Mucosa of descending colon (tissue), 3 donors: ENCODE data around the gene OSTM1. TPM values are rescaled to one million over a fixed set of nuclear protein-coding genes. Genes with fewer than 3 reads are reported as not detected.

Experiments used
- ATAC-seq: fragments of 200-7000 bp; cut with Tn5 transposase; one replicate; pipeline ENCODE4 v1.9.1; 2020; ENCODE audit warnings: mild to moderate bottlenecking, moderate library complexity
- DNase-seq, 3 donors: peaks; one replicate each; pipeline ENCODE4 v3.0.0-alpha.2; 2020
- H3K36me3 ChIP-seq: fragments of 200-600 bp; one replicate; pipeline ENCODE4 v1.8.0; 2021; ENCODE audit warnings: low read depth, mild to moderate bottlenecking
- H3K4me1 ChIP-seq: fragments of 200-600 bp; one replicate; pipeline ENCODE4 v1.8.0; 2021; ENCODE audit warnings: low read depth, mild to moderate bottlenecking
- H3K4me3 ChIP-seq: fragments of 200-600 bp; one replicate; pipeline ENCODE4 v1.8.0; 2021; ENCODE audit warnings: mild to moderate bottlenecking
- H3K9me3 ChIP-seq: fragments of 200-600 bp; one replicate; pipeline ENCODE4 v1.8.0; 2021; ENCODE audit warnings: mild to moderate bottlenecking
- intact Hi-C, 2 donors: fragments of 100-400 bp; cut with DNase I in 1 of 2; cut with micrococcal nuclease in 1 of 2; formaldehyde crosslinking; loops; one replicate each; pipeline versions ENCODE4 v1.11.0 to v1.11.1; 2022; cut with DNase I, micrococcal nuclease
- total RNA-seq, 3 donors: library from RNA; stranded (reverse); fragmentation: NEBNext Ultra II Directional in 2 of 3; extraction: Animal tissue kit (Norgen Biotek cat#: 25700) in 2 of 3; gene quantifications; one replicate each; pipeline versions ENCODE4 v1.2.1 to v1.2.4, GENCODE V29; 2021 to 2023
- TF ChIP-seq, protein P1 (sequence below): fragments of 200-600 bp; IDR thresholded peaks from one replicate; pipeline ENCODE4 v1.8.0; 2022; ENCODE audit warnings: antibody characterized with exemption, mild to moderate bottlenecking
- donor health status: DM: no; HTN: no; CAD: no; lungs with moderate emphysema.
- donor health status: DM: no; HTN: no; CAD: no.
- donor health status: DM: no; HTN: yes; CAD: no.

Gene OSTM1
- total RNA-seq, 3 donors from 2014 or later, result 24.6 to 67.5 (median 32.1) TPM

DNA sequence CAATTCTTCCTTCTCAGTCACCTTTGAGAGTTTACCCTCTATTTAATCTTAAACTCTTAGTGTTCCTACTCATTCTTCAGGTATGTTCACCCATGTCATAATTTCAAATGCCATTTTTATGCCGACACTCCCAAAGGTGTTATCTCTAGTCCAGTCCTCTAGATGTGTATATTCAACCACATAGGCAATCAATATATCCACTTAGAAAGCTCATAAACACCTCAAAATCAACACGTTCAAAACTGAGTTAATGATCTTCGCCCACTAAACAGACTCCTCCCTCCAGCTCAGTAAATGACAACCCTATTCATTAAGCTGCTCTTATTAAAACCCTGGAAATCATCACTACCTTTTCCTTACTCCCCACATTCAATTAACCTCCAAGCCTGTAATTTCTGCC, 6.4 kb downstream of the OSTM1 start:
- H3K9me3 ChIP-seq, result no peaks in the 10 kb centered on the region
- TF ChIP-seq, protein P1, sequence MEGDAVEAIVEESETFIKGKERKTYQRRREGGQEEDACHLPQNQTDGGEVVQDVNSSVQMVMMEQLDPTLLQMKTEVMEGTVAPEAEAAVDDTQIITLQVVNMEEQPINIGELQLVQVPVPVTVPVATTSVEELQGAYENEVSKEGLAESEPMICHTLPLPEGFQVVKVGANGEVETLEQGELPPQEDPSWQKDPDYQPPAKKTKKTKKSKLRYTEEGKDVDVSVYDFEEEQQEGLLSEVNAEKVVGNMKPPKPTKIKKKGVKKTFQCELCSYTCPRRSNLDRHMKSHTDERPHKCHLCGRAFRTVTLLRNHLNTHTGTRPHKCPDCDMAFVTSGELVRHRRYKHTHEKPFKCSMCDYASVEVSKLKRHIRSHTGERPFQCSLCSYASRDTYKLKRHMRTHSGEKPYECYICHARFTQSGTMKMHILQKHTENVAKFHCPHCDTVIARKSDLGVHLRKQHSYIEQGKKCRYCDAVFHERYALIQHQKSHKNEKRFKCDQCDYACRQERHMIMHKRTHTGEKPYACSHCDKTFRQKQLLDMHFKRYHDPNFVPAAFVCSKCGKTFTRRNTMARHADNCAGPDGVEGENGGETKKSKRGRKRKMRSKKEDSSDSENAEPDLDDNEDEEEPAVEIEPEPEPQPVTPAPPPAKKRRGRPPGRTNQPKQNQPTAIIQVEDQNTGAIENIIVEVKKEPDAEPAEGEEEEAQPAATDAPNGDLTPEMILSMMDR, result no peak
- DNase-seq (no peak), ATAC-seq (peak; percentile 56)
- peaks cover under 1% of the 10 kb centered on the region for H3K4me1 ChIP-seq
- no peaks in the 10 kb centered on the region for H3K36me3 ChIP-seq
- H3K4me3 ChIP-seq, result no peak overlapping the region
- intact Hi-C loops, result no loop called here

DNA sequence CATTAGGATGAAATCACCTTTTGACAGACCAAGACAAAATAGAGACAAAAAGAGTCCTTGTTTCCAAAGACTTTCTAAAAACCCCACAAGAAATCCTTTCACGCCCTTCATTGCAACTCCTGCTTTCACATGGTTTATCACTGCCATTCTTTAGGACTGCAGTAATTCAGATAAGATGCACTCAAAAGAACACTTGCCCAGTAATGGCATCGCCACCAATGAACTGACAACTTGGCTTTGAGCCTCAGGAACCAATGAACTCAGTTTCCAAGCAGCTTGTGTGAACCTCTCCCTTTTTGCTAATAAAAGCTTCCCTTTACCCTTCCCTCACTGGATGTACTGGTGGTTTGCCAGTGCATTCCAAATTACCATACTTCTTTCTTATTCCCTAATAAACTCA, 21.8 kb downstream of the OSTM1 start:
- DNase-seq (no peak), ATAC-seq (no peak)
- H3K4me1 ChIP-seq, result no peaks in the 10 kb centered on the region
- intact Hi-C loops, result no loop called here
- H3K4me3 ChIP-seq, result no peak overlapping the region
- H3K9me3 ChIP-seq, result no peaks in the 10 kb centered on the region
- no peaks in the 10 kb centered on the region for H3K36me3 ChIP-seq
- TF ChIP-seq, protein P1, result no peak

DNA sequence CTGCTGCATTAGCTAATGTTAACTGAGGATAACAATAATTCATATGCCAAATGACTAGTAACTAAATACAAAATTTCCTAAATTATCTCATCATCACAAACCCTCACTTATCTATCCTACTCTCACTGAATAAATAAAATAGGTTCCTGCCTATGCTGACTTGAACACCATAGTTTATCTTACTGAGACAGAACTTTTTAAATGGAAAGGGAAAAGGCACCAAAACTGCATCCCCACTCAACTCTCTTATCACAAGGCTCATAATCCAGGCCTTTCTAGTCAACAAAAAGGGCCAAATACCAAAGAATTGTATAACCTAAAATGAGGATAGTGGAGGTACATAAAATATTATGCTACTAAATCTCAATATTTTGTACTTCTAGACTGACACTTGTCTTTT, 23.1 kb downstream of the OSTM1 start:
- ATAC-seq (no peak), DNase-seq (no peak)
- Histone ChIP-seq H3K9me3 (no peaks in the 10 kb centered on the region), H3K4me3 (no peak overlapping the region), H3K36me3 (no peaks in the 10 kb centered on the region), H3K4me1 (no peaks in the 10 kb centered on the region)
- intact Hi-C loops, result no loop called here
- TF ChIP-seq, protein P1, result no peak

DNA sequence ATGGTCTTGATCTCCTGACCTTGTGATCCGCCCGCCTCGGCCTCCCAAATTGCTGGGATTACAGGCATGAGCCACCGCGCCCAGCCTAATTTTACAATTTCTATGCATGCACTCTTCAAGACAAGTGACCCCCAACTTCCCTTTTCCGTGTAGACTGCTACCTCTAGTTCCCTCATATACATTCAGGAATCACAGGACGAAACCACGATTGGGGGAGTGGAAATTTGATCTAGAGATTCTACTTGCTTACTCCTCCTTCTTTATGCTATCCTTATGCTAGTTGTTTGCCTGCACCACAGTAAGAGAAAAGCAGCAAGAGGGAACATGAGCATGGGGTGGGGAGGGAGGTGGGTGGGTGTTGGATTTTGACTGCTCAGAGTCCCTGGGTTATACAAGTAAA, 34.9 kb downstream of the OSTM1 start:
- Histone ChIP-seq H3K4me3 (no peak overlapping the region), H3K4me1 (no peaks in the 10 kb centered on the region), H3K9me3 (no peaks in the 10 kb centered on the region), H3K36me3 (no peaks in the 10 kb centered on the region)
- ATAC-seq (no peak), DNase-seq (no peak)
- TF ChIP-seq, protein P1, result no peak
- intact Hi-C loops, result no loop called here

DNA sequence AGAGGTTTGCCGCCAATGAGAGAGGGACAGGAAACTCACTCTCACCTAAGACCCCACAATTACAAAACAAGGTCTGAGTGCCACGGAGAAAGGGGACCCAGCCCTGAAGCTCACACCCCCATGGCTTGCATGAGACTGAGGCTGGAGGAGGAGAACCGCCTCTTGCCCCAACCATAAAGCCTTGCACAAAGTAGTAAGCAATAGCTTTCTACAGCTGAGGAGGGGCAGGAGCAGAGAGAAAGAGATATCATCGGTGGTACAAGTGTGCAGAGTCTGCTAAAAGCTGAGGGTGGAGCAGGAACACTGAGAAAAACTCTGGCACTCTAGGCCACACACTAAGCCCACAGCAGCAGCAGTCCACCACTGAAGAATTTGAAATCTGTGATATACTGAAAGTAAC, 37.7 kb downstream of the OSTM1 start:
- H3K4me1 ChIP-seq, result no peaks in the 10 kb centered on the region
- no peak for DNase-seq
- ATAC-seq, result no peak
- no peaks in the 10 kb centered on the region for H3K9me3 ChIP-seq
- H3K36me3 ChIP-seq, result no peaks in the 10 kb centered on the region
- intact Hi-C loops, result no loop called here
- no peak overlapping the region for H3K4me3 ChIP-seq
- TF ChIP-seq, protein P1, result no peak

DNA sequence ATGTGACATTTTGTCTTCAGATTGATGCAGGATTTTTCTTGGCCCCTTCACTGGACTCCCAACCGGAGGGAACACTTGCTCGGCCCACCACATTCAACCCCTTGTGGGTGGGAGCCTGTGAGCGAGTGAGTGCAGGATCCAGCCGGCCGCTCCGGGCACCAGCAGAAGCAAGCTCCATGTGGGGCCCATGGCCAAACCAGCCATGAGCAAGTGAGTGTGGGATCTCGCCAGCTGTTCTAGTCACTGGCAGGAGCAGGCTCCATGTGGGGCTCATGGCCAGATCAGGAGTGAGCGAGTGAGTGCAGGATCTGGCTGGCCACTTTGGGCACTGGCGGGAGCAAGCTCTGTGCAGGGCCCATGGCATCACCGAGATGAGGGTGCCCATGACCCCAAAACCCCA, 42.6 kb downstream of the OSTM1 start:
- TF ChIP-seq, protein P1, result no peak
- ATAC-seq, result no peak
- H3K4me3 ChIP-seq, result no peak overlapping the region
- intact Hi-C loops, result no loop called here
- H3K4me1 ChIP-seq, result peaks cover 11% of the 10 kb centered on the region
- H3K9me3 ChIP-seq, result no peaks in the 10 kb centered on the region
- no peaks in the 10 kb centered on the region for H3K36me3 ChIP-seq
- no peak for DNase-seq
